Measurements from ENCODE around the gene CD9.

Gene CD9

GRCh38 chr12:6241495-6241894, 41.3 kb downstream of the CD9 start:
- no peak for DNase-seq (ENCODE audit: low spot score)

- DNase-seq (ENCODE audit: low spot score): no peak
Observed at GRCh38 chr12:6249580-6249979, 49.4 kb downstream of the CD9 start.

GRCh38 chr12:6250343-6250742, 50.1 kb downstream of the CD9 start:
- DNase-seq (ENCODE audit: low spot score): no peak

- DNase-seq (ENCODE audit: low spot score): no peak
Observed at GRCh38 chr12:6253278-6253677, 53.1 kb downstream of the CD9 start.

GRCh38 chr12:6254491-6254890, 54.3 kb downstream of the CD9 start:
- no peak for DNase-seq (ENCODE audit: low spot score)

- no peak for DNase-seq (ENCODE audit: low spot score)
Observed at GRCh38 chr12:6257007-6257406, 56.8 kb downstream of the CD9 start.

GRCh38 chr12:6262211-6262610, 62.0 kb downstream of the CD9 start:
- no peak for DNase-seq (ENCODE audit: low spot score)

- DNase-seq (ENCODE audit: low spot score): no peak
Observed at GRCh38 chr12:6262623-6263022, 62.4 kb downstream of the CD9 start.

GRCh38 chr12:6263931-6264330, 63.7 kb downstream of the CD9 start:
- DNase-seq (ENCODE audit: low spot score): no peak

- no peak for DNase-seq (ENCODE audit: low spot score)
Observed at GRCh38 chr12:6264402-6265037, 64.3 kb downstream of the CD9 start.

- no peak for DNase-seq (ENCODE audit: low spot score)
Observed at GRCh38 chr12:6265038-6265405, 64.8 kb downstream of the CD9 start.

- DNase-seq (ENCODE audit: low spot score): no peak
Observed at GRCh38 chr12:6266541-6266966, 66.4 kb downstream of the CD9 start.

GRCh38 chr12:6266971-6267721, 66.9 kb downstream of the CD9 start:
- DNase-seq (ENCODE audit: low spot score): no peak

- DNase-seq (ENCODE audit: low spot score): no peak
Observed at GRCh38 chr12:6268484-6269157, 68.4 kb downstream of the CD9 start.

- no peak for DNase-seq (ENCODE audit: low spot score)
Observed at GRCh38 chr12:6269986-6270385, 69.8 kb downstream of the CD9 start.

GRCh38 chr12:6271281-6271680, 71.1 kb downstream of the CD9 start:
- DNase-seq (ENCODE audit: low spot score): no peak

- DNase-seq (ENCODE audit: low spot score): no peak
Observed at GRCh38 chr12:6272300-6273204, 72.4 kb downstream of the CD9 start.

- DNase-seq (ENCODE audit: low spot score): no peak
Observed at GRCh38 chr12:6273205-6273540, 73.0 kb downstream of the CD9 start.

GRCh38 chr12:6273541-6274230, 73.5 kb downstream of the CD9 start:
- no peak for DNase-seq (ENCODE audit: low spot score)

GRCh38 chr12:6274231-6275221, 74.3 kb downstream of the CD9 start:
- DNase-seq (ENCODE audit: low spot score): no peak
